SU-DHL-6 (cell line): Measurements from ENCODE around the gene ELMO1.

Experiments used
- CTCF ChIP-seq: fragments of 200-600 bp; sonication (generic); IDR thresholded peaks from one replicate; pipeline ENCODE4 v1.5.1; 2017; ENCODE audit warnings: antibody characterized with exemption, mild to moderate bottlenecking, low read length, moderate library complexity; ENCODE audit not compliant: insufficient read depth, poor library complexity, severe bottlenecking
- EZH2phosphoT487 ChIP-seq: fragments of 200-600 bp; sonication (generic), shearing (Covaris generic); conservative IDR thresholded peaks from 2 replicates; pipeline ENCODE4 v1.6.1; 2018; ENCODE audit warnings: mild to moderate bottlenecking, antibody characterized with exemption, low read length, moderate library complexity, mixed read lengths

GRCh38 chr7:36852931-36853330 is 595.7 kb downstream of the ELMO1 start:
- no peak for TF ChIP-seq CTCF
- TF ChIP-seq EZH2phosphoT487: no peak
